ENCODE data around the gene FERMT1. TPM values are rescaled to one million over a fixed set of nuclear protein-coding genes. Genes with fewer than 3 reads are reported as not detected.

Gene FERMT1
- total RNA-seq, 1 experiment from 2014 or later, result 43.1 TPM

- POLR2A ChIA-PET, result no interaction called here
- no TSS peak for BruUV-seq (replicated peaks)
These were observed 81.0 kb downstream of the FERMT1 start for GRCh38 chr20:6041808-6042265.

GRCh38 chr20:6040958-6041807 is 81.6 kb downstream of the FERMT1 start:
- Mint-ChIP-seq H3K4me3 (ENCODE audit: unreplicated experiment) (no peak overlapping the region), H3K9me3 (ENCODE audit: unreplicated experiment) (no peaks in the 10 kb centered on the region), H3K27ac (ENCODE audit: low read depth, unreplicated experiment) (no peak overlapping the region), H3K36me3 (ENCODE audit: insufficient read depth, unreplicated experiment) (peaks cover 76% of the 10 kb centered on the region), H3K27me3 (ENCODE audit: insufficient read depth, unreplicated experiment) (no peaks in the 10 kb centered on the region), H3K4me1 (ENCODE audit: insufficient read depth, unreplicated experiment) (no peaks in the 10 kb centered on the region)
- BruUV-seq (replicated peaks), result no TSS peak
- intact Hi-C loops (cut with micrococcal nuclease), result no loop called here
- no peak for DNase-seq (ENCODE audit: unreplicated experiment)
- POLR2A ChIA-PET, result interaction anchor here (0.9 to 1.4 kb wide), 2 partner anchors 8 to 10 kb away, joined by 5 to 7 read pairs; no protein-coding TSS in a partner anchor
- CTCF ChIA-PET, result interaction anchor here (0.6 to 1.1 kb wide), 2 partner anchors 14 to 479 kb away, joined by 3 read pairs; no protein-coding TSS in a partner anchor
- TF ChIP-seq CTCF (IDR thresholded peaks at IDR 0.05; ENCODE audit: unreplicated experiment), result no peak

More at GRCh38 chr20:6041808-6042265, 81.0 kb downstream of the FERMT1 start:
- intact Hi-C loops (cut with micrococcal nuclease), result no loop called here
- H3K27me3 Mint-ChIP-seq (ENCODE audit: insufficient read depth, unreplicated experiment), result no peaks in the 10 kb centered on the region
- peaks cover 74% of the 10 kb centered on the region for H3K36me3 Mint-ChIP-seq (ENCODE audit: insufficient read depth, unreplicated experiment)
- no peak overlapping the region for H3K27ac Mint-ChIP-seq (ENCODE audit: low read depth, unreplicated experiment)
- TF ChIP-seq CTCF (IDR thresholded peaks at IDR 0.05; ENCODE audit: unreplicated experiment), result no peak
- CTCF ChIA-PET, result interaction anchor here (0.6 to 1.6 kb wide), 4 partner anchors 17 to 479 kb away, joined by 3 to 5 read pairs (median 3); no protein-coding TSS in a partner anchor
- H3K9me3 Mint-ChIP-seq (ENCODE audit: unreplicated experiment), result no peaks in the 10 kb centered on the region
- H3K4me1 Mint-ChIP-seq (ENCODE audit: insufficient read depth, unreplicated experiment), result no peaks in the 10 kb centered on the region
- DNase-seq (ENCODE audit: unreplicated experiment), result no peak
- H3K4me3 Mint-ChIP-seq (ENCODE audit: unreplicated experiment), result no peak overlapping the region

GRCh38 chr20:6040540-6040939 is 82.3 kb downstream of the FERMT1 start:
- CTCF ChIA-PET, result interaction anchor here (1.1 to 1.7 kb wide), 2 partner anchors 10 to 15 kb away, joined by 3 to 9 read pairs; no protein-coding TSS in a partner anchor
- no TSS peak for BruUV-seq (replicated peaks)
- H3K4me1 Mint-ChIP-seq (ENCODE audit: insufficient read depth, unreplicated experiment), result no peaks in the 10 kb centered on the region
- no peak overlapping the region for H3K4me3 Mint-ChIP-seq (ENCODE audit: unreplicated experiment)
- POLR2A ChIA-PET, result interaction anchor here (0.6 to 1.4 kb wide), 4 partner anchors 9 to 53 kb away, joined by 3 to 7 read pairs (median 5); no protein-coding TSS in a partner anchor
- H3K27ac Mint-ChIP-seq (ENCODE audit: low read depth, unreplicated experiment), result no peak overlapping the region
- no peak for DNase-seq (ENCODE audit: unreplicated experiment)
- intact Hi-C loops (cut with micrococcal nuclease), result no loop called here
- no peaks in the 10 kb centered on the region for H3K27me3 Mint-ChIP-seq (ENCODE audit: insufficient read depth, unreplicated experiment)
- TF ChIP-seq CTCF (IDR thresholded peaks at IDR 0.05; ENCODE audit: unreplicated experiment), result no peak
- no peaks in the 10 kb centered on the region for H3K9me3 Mint-ChIP-seq (ENCODE audit: unreplicated experiment)
- H3K36me3 Mint-ChIP-seq (ENCODE audit: insufficient read depth, unreplicated experiment), result peaks cover 82% of the 10 kb centered on the region

- BruUV-seq (replicated peaks), result no TSS peak
- H3K27ac Mint-ChIP-seq (ENCODE audit: low read depth, unreplicated experiment), result no peak overlapping the region
- no peak for DNase-seq (ENCODE audit: unreplicated experiment)
- no peaks in the 10 kb centered on the region for H3K27me3 Mint-ChIP-seq (ENCODE audit: insufficient read depth, unreplicated experiment)
- POLR2A ChIA-PET, result interaction anchor here (0.6 to 1.4 kb wide), 6 partner anchors 9 to 272 kb away, joined by 3 to 7 read pairs (median 4); no protein-coding TSS in a partner anchor
- intact Hi-C loops (cut with micrococcal nuclease), result no loop called here
- CTCF ChIA-PET, result interaction anchor here (0.6 to 1.7 kb wide), 6 partner anchors 9 to 882 kb away, joined by 3 to 9 read pairs (median 4); no protein-coding TSS in a partner anchor
- peaks cover 90% of the 10 kb centered on the region for H3K36me3 Mint-ChIP-seq (ENCODE audit: insufficient read depth, unreplicated experiment)
- H3K4me3 Mint-ChIP-seq (ENCODE audit: unreplicated experiment), result no peak overlapping the region
- no peaks in the 10 kb centered on the region for H3K9me3 Mint-ChIP-seq (ENCODE audit: unreplicated experiment)
- H3K4me1 Mint-ChIP-seq (ENCODE audit: insufficient read depth, unreplicated experiment), result peaks cover 2% of the 10 kb centered on the region
- TF ChIP-seq CTCF (IDR thresholded peaks at IDR 0.05; ENCODE audit: unreplicated experiment), result no peak
These were observed 83.1 kb downstream of the FERMT1 start for GRCh38 chr20:6039766-6040165.
